Activated CD4-positive, CD25-positive, alpha-beta regulatory T cell treated with anti-CD3 and anti-CD28 coated beads, Interleukin-2, amount 50 U/mL, for 24 hours (primary cell): ENCODE results near the gene TCF25.
"Not testable (repeated sequence)": the region's sequence is repeated elsewhere in the genome, so short reads cannot be mapped to it uniquely, and the experiment has no call there.

Source experiments
- ATAC-seq, 2 donors: fragments of 150-1000 bp; cut with Tn5 transposase; one replicate each; pipeline ENCODE4 v1.10.0; 2021; ENCODE audit warnings: mild to moderate bottlenecking in 1 of 2, moderate library complexity in 1 of 2

TCF25 gene

DNA sequence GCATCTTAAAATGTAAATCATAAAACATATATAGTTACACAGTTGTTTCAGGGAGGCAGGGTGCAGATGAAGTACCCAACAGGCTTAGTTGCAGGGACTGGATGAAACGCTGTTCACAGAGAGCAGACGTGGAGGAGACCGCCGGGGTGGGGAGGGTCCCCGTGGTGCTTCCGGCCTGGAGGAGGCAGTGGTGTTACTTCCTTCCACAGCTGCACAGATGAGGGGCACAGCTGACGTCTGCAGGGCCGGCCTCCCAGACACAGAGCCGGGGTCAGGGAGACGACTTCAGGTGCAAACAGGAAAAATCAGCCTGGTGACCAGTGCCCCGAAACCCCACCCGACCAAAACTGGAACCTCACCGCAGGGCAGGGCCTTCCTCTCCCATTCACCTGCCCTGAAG, 28.0 kb upstream of the TCF25 start:
- no peak for ATAC-seq

- ATAC-seq: no peak
Measured at GRCh38 chr16:89847051-89847939, 26.1 kb upstream of the TCF25 start.

- no peak for ATAC-seq
Measured at GRCh38 chr16:89847940-89848297, 25.5 kb upstream of the TCF25 start.

DNA sequence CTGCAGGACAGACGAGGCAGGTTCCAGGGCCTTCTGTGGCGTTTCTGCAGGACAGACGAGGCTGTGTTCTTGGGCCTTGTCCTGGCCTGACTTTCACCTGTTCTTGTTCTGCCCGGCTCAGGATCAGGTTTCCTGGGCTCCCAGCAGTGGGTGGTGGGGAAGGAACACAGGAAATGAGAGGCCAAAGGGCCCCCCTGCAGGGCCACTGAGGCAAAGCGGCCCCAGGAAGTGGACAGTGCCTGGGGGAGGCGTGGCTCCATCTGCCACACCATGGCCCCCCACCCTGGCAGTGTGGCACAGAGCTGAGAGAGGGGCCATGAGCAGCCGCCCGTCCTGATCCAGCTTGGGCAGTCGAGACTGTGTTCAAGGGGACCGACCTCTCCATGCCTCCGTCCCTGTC, 24.4 kb upstream of the TCF25 start:
- no peak for ATAC-seq

- ATAC-seq: no peak
Measured at GRCh38 chr16:89853306-89853993, 19.9 kb upstream of the TCF25 start.

GRCh38 chr16:89855301-89855945, 18.0 kb upstream of the TCF25 start:
- no peak for ATAC-seq

GRCh38 chr16:89855986-89856385, 17.4 kb upstream of the TCF25 start:
- no peak for ATAC-seq

DNA sequence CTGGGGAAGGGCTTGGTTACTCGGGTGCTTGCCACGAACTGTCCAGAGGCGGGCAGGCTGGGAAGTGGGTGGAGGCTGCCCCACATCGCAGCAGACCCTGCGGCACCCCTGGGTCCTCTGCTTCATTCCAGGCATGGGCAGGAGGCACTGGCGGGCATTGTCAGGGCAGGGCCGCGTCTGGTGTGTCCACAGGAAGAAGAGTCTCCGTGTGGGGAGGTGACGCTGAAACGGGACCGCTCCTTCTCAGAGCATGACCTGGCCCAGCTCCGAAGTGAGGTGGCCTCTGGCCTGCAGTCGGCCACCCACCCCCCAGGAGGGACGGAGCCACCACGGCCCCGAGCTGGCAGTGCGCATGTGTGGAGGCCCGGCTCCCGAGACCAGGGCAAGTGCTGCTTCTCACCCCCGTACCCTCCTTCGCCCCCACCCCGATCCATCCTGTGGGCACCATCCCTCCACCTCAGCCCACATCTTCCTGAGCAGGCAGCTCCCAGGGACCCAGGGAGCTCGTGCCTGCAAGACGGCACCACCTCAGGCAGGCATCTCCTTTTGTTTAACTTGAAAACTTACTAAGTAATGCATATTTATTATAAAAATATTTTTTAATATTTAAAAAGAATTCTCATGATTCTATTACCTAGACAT, 14.3 kb upstream of the TCF25 start:
- no peak for ATAC-seq

DNA sequence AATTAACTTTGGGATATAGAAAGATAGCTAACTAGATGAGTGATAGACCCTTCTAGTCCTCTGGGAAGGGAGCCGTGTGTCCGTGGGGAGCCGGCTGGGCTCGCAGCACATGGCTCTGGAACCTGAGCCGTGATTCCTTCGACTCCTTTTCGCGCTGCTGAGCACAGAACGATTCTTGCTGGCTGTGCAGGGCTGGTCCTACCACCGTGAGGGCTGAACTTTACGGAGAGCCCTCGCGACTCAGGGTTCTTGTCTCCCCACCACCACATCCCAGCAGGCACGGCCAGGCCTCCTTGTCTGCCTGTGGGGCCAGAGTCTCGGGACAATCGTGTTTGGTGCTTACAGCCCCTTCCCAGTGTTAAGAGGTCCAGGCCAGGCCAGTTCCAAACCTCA, 13.8 kb upstream of the TCF25 start:
- no peak for ATAC-seq

- ATAC-seq: peak; percentile 88 to 89
Measured at GRCh38 chr16:89860747-89861304, 12.6 kb upstream of the TCF25 start.

DNA sequence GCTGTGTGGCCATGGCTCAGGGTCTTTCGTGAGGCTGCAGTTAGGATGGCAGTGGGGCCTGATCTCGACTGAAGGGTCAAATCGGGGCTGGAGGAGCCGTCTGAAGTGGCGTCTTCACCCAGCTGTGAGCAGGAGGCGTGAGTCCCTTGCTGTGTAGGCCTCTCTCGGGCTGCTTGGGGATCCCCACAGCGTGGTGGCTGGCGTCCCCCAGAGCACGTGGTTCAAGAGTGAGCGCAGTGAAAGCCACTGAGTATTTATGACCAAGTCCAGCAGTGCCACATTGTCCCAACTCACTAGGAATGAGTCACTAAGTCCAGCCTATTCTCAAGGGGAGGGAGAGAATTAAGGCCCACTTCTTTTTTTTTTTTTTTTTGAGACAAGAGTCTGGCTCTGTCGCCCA, 11.7 kb upstream of the TCF25 start:
- ATAC-seq: no peak

DNA sequence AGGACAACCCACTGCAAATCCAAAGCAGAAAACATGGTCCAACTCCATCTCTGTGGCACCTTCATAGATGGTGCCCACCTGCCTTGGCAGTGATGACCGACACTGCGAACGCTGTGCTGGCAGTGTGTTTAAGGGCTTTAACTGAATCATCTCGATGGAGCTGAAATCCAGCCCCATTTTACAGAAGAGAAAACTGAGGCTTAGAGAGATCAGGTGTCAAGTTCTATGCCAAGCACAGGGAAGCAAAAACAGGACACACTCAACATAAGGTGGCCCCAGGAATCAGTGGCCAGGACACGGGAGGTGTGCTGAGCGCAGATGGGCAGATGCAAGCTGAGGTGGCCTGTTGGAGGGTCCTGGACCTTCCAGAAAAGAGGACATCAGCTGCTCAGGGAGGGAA, 10.7 kb upstream of the TCF25 start:
- ATAC-seq: no peak

- peak; percentile 14 to 34 for ATAC-seq
Measured at GRCh38 chr16:89863741-89864526, 9.5 kb upstream of the TCF25 start.

DNA sequence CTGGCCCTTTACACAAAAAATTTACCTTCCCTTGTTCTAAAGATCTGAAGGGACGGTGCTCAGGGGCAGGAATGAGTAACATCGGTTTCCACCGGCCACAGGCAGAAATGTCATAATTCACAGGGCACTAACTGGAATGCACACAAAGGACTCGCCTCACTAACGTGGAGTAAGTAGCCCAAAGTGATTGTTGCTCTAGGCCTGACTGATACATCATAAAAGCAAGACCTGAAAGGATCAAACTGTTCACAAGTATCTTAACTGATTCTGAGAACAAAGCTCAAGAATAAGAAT, 8.9 kb upstream of the TCF25 start:
- no peak for ATAC-seq

GRCh38 chr16:89867918-89868317, 5.5 kb upstream of the TCF25 start:
- no peak for ATAC-seq

DNA sequence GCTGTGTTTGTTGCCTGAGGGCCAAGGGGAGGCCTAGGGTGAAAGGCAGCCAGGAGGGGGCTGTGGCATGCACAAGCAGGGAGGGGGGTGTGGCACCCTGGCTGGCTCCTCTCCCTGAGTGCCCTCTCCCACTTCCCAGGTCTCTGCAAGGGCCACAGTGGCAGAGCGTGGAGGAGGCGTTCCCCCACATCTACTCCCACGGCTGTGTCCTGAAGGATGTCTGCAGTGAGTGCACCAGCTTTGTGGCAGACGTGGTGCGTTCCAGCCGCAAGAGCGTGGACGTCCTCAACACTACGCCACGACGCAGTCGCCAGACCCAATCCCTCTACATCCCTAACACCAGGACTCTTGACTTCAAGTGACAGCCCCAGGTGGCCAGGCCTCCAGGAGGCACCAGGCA, 3.5 kb upstream of the TCF25 start:
- ATAC-seq: no peak

DNA sequence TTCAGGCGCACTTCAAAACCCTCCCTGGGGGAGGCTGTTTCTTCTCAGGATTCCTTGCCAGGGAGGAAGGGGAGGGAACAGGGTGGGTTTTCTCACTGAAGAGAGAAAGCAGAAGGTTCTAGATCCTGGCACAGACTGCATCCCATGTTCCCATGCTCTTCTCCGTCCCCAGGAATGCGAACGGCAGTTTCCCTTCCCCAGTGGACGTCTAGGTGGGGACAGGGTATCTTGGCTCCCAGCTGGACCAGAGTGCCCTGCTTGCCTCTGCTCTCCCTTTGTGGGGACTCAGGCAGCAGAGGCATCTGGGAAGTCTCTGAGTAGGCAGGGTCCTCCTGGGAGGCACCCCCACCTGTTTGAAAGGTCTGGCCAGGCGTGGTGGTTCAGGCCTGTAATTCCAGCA, 3.0 kb upstream of the TCF25 start:
- no peak for ATAC-seq

DNA sequence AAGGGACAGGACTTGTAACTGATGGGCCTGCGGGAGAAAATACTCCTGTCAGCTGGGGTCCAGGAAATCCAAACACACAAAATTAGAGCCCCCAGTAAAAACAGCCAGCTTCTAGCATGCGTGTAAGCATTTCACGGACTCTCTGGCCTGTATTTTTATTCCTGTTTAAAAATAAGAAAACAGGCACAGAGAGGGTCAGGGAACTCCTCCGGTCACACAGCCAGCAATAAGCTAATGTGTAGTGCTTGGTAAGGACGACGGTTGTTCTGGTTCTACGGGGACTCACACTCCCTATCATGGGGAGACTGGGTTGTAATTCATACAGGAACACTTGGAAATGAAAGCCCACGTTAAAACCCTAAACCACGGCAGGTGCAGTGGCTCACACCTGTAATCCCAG, 1.5 kb upstream of the TCF25 start:
- no peak for ATAC-seq

GRCh38 chr16:89873972-89874689, 739 bp downstream of the TCF25 start:
- peak; percentile 71 to 72 for ATAC-seq

GRCh38 chr16:89879123-89879522, 5.7 kb downstream of the TCF25 start:
- ATAC-seq: not testable (repeated sequence)

DNA sequence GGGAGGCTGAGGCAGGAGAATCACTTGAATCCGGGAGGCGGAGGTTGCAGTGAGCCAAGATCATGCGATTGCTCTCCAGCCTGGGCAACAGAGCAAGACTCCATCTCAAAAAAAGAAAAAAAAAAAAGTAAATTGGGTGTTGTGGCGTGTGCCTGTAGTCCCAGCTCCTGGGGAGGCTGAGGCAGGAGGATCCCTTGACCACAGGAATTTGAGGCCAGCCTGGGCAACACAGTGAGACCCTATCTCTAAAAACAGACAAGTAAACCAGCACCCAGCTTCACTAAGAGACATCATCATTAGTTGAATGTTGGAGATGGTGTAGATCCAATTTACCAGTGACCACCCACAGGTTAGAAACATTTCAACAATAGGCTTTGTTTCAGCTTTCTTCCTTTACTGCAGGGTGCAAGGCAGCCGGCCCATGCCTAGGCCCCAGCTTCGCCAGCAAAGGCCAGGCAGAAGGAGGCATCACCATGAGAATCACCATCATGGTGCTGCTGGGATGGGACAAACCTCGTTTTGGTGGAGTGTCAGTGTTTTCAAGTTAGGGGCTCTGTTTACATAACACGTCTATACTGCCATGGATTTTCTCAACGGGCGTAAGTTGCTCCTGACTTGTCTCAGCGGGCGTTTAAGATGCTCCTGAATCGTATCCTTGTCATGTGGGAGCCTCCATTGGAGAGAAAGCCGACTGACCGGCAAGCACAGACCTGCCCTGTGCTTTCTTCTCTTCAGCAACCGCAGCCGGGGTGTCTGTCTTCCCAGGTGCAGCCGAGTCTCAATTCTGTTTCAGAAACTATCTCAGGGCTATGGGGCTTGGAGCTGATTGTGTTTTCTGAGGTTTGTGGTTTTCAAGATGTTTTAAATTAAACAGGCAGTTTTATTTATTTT, 7.3 kb downstream of the TCF25 start:
- ATAC-seq: no peak
